PFSK-1 (cell line): ENCODE results near the gene EIF4B.

ENCODE experiments used
- FOXP2 ChIP-seq: optimal IDR thresholded peaks from 2 replicates; pipeline ENCODE3; 2011; ENCODE audit warnings: borderline replicate concordance, control low read depth, inconsistent platforms; ENCODE audit not compliant: insufficient read depth; ENCODE audit errors: extremely low read length, extremely low read depth
- POLR2AphosphoS5 ChIP-seq: IDR thresholded peaks from 2 replicates; pipeline ENCODE4 v1.6.1; 2012; ENCODE audit warnings: low read depth, mild to moderate bottlenecking, control low read depth, low read length, moderate library complexity
- SIN3A ChIP-seq: IDR thresholded peaks from 2 replicates; pipeline ENCODE4 v1.6.1; 2012; ENCODE audit warnings: mild to moderate bottlenecking, low read length, moderate library complexity, borderline replicate concordance; ENCODE audit not compliant: insufficient read depth
- TAF1 ChIP-seq: IDR thresholded peaks from 2 replicates; pipeline ENCODE4 v1.6.1; 2012; ENCODE audit warnings: low read length, control low read depth, borderline replicate concordance; ENCODE audit not compliant: insufficient read depth
- TF ChIP-seq, protein P1 (sequence below), 2 experiments: IDR thresholded peaks; 2 replicates each; pipeline versions ENCODE4 v1.6.1 to v1.8.0; 2011 to 2012; ENCODE audit warnings: low read depth in 2 of 2, low read length in 2 of 2, control low read depth in 1 of 2, inconsistent platforms in 1 of 2, mild to moderate bottlenecking in 1 of 2, moderate library complexity in 1 of 2; ENCODE audit not compliant: insufficient read depth in 1 of 2

Gene EIF4B

DNA sequence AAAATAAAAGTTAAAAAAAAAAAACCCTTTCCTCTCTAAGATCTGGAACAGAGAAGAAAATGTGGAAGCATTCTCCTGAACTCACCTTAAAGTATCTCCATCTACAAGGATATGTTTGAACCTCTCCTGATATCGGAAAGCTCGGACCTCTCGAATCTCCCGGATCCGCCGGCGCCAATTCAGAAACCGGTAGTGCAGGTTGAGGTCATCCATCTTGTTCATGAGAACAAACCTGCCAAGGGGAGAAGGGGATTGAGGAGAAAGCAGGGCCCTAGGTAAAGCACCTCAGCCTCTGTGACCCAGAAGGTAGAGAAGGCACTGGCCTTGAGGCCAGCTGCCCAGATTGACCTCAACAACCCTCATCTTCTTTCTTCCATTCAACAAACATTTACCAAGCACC is 70.8 kb downstream of the EIF4B start:
- TF ChIP-seq, protein P1, sequence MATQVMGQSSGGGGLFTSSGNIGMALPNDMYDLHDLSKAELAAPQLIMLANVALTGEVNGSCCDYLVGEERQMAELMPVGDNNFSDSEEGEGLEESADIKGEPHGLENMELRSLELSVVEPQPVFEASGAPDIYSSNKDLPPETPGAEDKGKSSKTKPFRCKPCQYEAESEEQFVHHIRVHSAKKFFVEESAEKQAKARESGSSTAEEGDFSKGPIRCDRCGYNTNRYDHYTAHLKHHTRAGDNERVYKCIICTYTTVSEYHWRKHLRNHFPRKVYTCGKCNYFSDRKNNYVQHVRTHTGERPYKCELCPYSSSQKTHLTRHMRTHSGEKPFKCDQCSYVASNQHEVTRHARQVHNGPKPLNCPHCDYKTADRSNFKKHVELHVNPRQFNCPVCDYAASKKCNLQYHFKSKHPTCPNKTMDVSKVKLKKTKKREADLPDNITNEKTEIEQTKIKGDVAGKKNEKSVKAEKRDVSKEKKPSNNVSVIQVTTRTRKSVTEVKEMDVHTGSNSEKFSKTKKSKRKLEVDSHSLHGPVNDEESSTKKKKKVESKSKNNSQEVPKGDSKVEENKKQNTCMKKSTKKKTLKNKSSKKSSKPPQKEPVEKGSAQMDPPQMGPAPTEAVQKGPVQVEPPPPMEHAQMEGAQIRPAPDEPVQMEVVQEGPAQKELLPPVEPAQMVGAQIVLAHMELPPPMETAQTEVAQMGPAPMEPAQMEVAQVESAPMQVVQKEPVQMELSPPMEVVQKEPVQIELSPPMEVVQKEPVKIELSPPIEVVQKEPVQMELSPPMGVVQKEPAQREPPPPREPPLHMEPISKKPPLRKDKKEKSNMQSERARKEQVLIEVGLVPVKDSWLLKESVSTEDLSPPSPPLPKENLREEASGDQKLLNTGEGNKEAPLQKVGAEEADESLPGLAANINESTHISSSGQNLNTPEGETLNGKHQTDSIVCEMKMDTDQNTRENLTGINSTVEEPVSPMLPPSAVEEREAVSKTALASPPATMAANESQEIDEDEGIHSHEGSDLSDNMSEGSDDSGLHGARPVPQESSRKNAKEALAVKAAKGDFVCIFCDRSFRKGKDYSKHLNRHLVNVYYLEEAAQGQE (IDR thresholded peaks at IDR 0.05; ENCODE audit: insufficient read depth in 1 of 2, low read depth in 2 of 2, low read length in 2 of 2): no peak
- TF ChIP-seq TAF1 (no peak), SIN3A (no peak), POLR2AphosphoS5 (no peak), FOXP2 (no peak)

- no peak for TF ChIP-seq FOXP2
- no peak for TF ChIP-seq SIN3A
- no peak for TF ChIP-seq TAF1
- no peak; the same call in none of the 2 replicates for TF ChIP-seq POLR2AphosphoS5
- TF ChIP-seq, protein P1 (IDR thresholded peaks at IDR 0.05; ENCODE audit: insufficient read depth in 1 of 2, low read depth in 2 of 2, low read length in 2 of 2): no peak
Measured at GRCh38 chr12:53078425-53079225, 72.4 kb downstream of the EIF4B start.

DNA sequence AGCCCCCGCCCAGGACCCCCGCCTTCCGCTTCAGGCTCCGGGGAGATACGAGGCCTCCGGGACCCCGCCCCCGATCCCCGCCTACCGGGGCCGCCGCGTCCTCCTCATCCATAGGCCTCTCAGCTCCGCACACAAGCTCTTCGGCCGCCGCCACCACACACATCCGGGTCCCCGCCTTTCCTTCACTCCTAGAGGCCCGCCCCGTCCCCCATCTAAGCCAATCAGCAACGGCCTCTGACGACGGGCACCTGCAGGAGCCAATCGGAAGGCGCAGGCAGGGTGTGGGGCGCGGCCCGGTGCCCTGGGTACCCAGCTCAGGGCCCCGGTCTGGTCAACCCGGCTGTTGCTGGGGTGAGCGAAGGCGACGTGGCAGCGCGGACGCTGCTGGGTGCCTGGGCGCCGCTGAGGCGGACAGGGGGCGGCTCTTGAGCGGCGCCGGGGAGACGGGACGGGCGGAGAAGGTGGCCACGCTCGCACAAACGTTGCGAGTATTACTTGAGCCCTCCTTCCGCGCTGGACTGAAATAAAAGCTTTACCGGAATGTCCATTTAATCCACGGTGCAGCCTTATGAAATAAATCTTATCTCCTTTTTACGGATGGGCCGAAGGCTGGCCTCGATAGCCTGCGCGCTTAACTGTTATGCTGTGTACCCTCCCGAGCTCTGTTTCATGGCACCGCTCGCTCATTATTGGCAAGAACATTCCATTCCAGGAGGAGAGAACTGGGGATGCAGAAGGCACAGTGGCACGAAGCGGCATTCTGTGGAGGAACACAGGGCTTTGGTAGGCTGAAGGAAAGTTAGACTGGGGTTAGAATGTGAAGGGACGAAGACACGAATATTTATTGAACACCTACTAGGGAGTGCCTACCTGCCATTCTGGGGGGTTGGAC is 73.2 kb downstream of the EIF4B start, which contains the start of gene SPRYD3:
Gene SPRYD3, minus strand, starts transcription at position 165 of the 892 bp plus-strand sequence. Its CDS starts 57 bp downstream, at position 108.
- TF ChIP-seq FOXP2: peak; percentile 67
- TF ChIP-seq POLR2AphosphoS5: no peak; the same call in 1 of the 2 replicates
- no peak for TF ChIP-seq SIN3A
- TF ChIP-seq TAF1: no peak

DNA sequence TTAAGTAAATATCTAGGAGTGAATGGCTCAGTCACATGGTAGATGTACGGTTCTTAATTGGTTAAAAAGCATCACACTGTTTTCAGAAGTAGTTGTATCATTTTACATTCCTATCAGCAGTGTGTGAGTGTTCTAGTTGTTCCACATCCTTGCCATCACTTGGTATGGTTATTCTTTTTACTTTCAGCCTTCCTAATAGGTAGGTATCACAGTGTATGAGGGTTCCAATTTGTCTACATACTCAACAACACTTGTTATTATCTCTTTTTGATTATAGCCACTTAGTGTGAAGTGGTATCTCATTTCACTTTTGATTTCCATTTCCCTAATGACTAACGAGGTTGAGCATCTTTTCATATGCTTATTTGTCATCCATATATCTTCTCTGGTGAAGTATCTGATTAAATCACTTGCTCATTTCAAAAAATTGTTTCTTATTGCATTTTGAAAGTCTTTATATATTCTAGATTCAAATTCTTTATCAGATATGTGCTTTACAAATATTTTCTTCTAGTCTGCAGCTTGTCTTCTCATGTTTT is 76.5 kb downstream of the EIF4B start:
- no peak for TF ChIP-seq TAF1
- TF ChIP-seq POLR2AphosphoS5: no peak
- TF ChIP-seq FOXP2: no peak
- TF ChIP-seq SIN3A: no peak
- TF ChIP-seq, protein P1 (IDR thresholded peaks at IDR 0.05; ENCODE audit: insufficient read depth in 1 of 2, low read depth in 2 of 2, low read length in 2 of 2): no peak

DNA sequence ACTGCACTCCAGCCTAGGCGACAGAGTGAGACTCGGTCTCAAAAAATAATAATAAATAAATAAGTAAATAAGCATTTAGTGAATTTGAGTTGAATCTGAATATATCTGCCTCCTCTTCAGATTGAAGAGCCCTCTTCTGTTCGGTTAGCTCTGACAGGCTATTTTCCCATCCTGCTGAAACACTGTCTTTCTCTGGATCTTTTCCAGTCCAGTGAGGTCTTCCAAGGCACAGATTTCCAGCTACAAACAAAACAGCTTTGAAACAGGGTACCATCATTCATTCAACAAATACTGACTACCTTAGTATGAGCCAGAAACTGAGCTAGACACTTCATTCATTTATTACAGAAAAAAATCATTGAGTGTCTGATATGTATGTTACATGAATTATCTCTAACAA is 80.1 kb downstream of the EIF4B start:
- no peak for TF ChIP-seq TAF1
- TF ChIP-seq, protein P1 (IDR thresholded peaks at IDR 0.05; ENCODE audit: insufficient read depth in 1 of 2, low read depth in 2 of 2, low read length in 2 of 2): no peak
- TF ChIP-seq POLR2AphosphoS5: no peak
- TF ChIP-seq FOXP2: no peak
- TF ChIP-seq SIN3A: no peak
